HepG2 (cell line): ENCODE measurements around the gene OR11A1.

Source experiments
- FOXA3 ChIP-seq: IDR thresholded peaks from 2 replicates; pipeline ENCODE4 v1.6.1; 2016; ENCODE audit warnings: missing genetic modification reagents, missing compliant biosample characterization
- PHF20 ChIP-seq: sonication (generic); formaldehyde crosslinking; IDR thresholded peaks from 2 replicates; pipeline ENCODE4 v1.5.0; 2020; ENCODE audit warnings: mild to moderate bottlenecking, missing genetic modification reagents
- YY1 ChIP-seq: IDR thresholded peaks from 2 replicates; pipeline ENCODE4 v1.6.1; 2011; ENCODE audit warnings: low read length, low read depth, moderate library complexity, mild to moderate bottlenecking; ENCODE audit not compliant: insufficient read depth, insufficient replicate concordance

DNA sequence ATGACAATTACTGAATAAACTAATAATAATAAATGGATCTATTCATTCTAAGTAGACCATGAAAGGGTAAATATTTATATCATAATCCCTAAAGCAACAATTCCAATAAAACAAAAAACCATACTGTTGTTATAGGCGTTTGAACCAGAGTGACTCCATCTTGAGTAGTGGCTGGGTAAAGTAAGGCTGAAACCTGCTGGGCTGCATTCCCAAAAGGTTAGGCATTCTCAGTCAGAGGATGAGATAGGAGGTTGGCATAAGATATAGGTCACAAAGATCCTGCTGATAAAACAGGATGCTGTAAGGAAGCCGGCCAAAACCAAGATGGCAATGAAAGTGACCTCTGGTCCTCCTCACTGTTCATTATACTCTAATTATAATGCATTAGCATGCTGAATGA is 8.4 kb upstream of the OR11A1 start:
- TF ChIP-seq FOXA3 (CRISPR knock-in tag), result no peak
- no peak for TF ChIP-seq YY1
- TF ChIP-seq PHF20 (CRISPR knock-in tag), result no peak
